Osteocyte (in vitro differentiated cells): ENCODE data around the gene SUMF1. TPM values are rescaled to one million over a fixed set of nuclear protein-coding genes. Genes with fewer than 3 reads are reported as not detected.

Experiments
- DNase-seq: peaks from one replicate; pipeline ENCODE4 v3.0.0; 2021; ENCODE audit warnings: mixed read lengths; ENCODE audit not compliant: unreplicated experiment; ENCODE audit errors: extremely low spot score
- H3K27ac Mint-ChIP-seq: one replicate; pipeline ENCODE4 v1.8.0; 2021; ENCODE audit warnings: mild to moderate bottlenecking, mixed read lengths; ENCODE audit not compliant: unreplicated experiment
- H3K27me3 Mint-ChIP-seq: one replicate; pipeline ENCODE4 v1.8.0; 2021; ENCODE audit warnings: mixed read lengths; ENCODE audit not compliant: unreplicated experiment
- H3K36me3 Mint-ChIP-seq: one replicate; pipeline ENCODE4 v1.8.0; 2021; ENCODE audit warnings: mixed read lengths; ENCODE audit not compliant: unreplicated experiment
- H3K4me1 Mint-ChIP-seq: one replicate; pipeline ENCODE4 v1.8.0; 2021; ENCODE audit warnings: mixed read lengths; ENCODE audit not compliant: unreplicated experiment
- H3K4me3 Mint-ChIP-seq: one replicate; pipeline ENCODE4 v1.8.0; 2021; ENCODE audit warnings: mild to moderate bottlenecking, moderate library complexity, mixed read lengths; ENCODE audit not compliant: unreplicated experiment
- H3K9me3 Mint-ChIP-seq: one replicate; pipeline ENCODE4 v1.8.0; 2021; ENCODE audit warnings: mixed read lengths; ENCODE audit not compliant: unreplicated experiment
- total RNA-seq: library from RNA; stranded (reverse); gene quantifications from 2 replicates; pipeline ENCODE4 v1.2.1, GENCODE V29; 2021
- TF ChIP-seq, protein P1 (sequence below): fragments of 200-600 bp; sonication (generic); IDR thresholded peaks from 2 replicates; pipeline ENCODE4 v1.5.0; 2021; ENCODE audit warnings: antibody characterized with exemption, mild to moderate bottlenecking, moderate library complexity

Gene SUMF1
- total RNA-seq, 1 donor from 2014 or later, result 44.1 TPM

DNA sequence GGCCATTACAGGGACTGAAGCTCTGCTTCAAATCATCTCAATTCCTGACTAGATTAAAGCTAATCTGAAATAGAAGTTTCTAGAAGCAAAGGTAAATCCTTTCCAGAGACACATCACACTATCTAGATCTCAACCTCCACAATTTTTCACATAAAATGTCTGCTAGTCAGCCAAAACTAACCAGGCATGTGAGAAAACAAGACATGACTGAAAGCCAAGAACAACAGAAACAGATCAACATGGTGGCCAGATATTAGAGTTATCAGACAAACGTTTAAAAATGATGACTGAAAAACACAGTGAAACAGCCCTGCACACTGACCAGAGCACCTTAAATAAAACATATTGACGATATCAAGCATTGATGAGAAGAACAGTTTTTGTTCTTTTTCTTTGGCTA, 59.1 kb downstream of the SUMF1 start:
- DNase-seq, result no peak
- Mint-ChIP-seq H3K9me3 (no peaks in the 10 kb centered on the region), H3K27me3 (no peaks in the 10 kb centered on the region), H3K4me1 (peaks cover 15% of the 10 kb centered on the region), H3K4me3 (no peak overlapping the region), H3K27ac (no peak overlapping the region), H3K36me3 (peaks cover 26% of the 10 kb centered on the region)
- TF ChIP-seq, protein P1, sequence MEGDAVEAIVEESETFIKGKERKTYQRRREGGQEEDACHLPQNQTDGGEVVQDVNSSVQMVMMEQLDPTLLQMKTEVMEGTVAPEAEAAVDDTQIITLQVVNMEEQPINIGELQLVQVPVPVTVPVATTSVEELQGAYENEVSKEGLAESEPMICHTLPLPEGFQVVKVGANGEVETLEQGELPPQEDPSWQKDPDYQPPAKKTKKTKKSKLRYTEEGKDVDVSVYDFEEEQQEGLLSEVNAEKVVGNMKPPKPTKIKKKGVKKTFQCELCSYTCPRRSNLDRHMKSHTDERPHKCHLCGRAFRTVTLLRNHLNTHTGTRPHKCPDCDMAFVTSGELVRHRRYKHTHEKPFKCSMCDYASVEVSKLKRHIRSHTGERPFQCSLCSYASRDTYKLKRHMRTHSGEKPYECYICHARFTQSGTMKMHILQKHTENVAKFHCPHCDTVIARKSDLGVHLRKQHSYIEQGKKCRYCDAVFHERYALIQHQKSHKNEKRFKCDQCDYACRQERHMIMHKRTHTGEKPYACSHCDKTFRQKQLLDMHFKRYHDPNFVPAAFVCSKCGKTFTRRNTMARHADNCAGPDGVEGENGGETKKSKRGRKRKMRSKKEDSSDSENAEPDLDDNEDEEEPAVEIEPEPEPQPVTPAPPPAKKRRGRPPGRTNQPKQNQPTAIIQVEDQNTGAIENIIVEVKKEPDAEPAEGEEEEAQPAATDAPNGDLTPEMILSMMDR, result no peak

DNA sequence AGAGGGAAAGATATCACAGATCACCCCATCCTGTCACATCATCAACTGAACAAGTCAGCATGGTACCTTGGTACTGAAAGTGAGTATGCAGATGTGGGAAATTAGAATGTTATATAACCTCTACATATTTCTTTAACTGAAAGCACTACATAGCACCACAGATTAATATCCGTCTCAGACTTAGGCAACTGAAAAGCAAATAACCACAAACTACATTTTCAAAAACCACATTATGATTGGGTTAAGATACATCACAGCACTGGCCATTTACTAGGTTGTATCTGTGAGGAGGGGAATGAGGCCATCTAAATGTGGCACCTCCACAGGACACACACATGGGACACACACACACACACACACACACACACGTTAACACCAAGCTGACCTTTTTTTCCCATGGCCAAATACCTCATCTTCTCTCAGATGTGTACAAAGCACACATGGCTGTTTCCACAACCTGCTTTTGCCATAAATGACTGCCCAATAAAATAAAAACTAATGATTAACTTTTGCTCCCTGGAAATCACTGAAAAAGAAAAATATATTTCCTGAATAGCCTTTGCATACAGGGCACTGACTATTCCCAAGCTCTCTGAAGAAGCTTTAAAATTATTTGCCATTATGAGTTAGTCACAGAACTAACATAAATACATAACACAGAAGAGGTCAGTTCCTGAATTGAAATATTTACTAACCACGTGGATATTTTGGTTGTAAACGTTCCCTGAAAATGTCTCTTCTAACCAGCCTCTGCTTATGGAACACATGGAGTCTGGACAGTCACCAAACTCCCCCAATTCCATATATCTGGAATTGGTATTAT, 60.1 kb downstream of the SUMF1 start:
- peaks cover 23% of the 10 kb centered on the region for H3K36me3 Mint-ChIP-seq
- H3K4me3 Mint-ChIP-seq, result no peak overlapping the region
- H3K27ac Mint-ChIP-seq, result no peak overlapping the region
- DNase-seq, result no peak
- no peaks in the 10 kb centered on the region for H3K9me3 Mint-ChIP-seq
- TF ChIP-seq, protein P1, result no peak
- no peaks in the 10 kb centered on the region for H3K27me3 Mint-ChIP-seq
- peaks cover 15% of the 10 kb centered on the region for H3K4me1 Mint-ChIP-seq

DNA sequence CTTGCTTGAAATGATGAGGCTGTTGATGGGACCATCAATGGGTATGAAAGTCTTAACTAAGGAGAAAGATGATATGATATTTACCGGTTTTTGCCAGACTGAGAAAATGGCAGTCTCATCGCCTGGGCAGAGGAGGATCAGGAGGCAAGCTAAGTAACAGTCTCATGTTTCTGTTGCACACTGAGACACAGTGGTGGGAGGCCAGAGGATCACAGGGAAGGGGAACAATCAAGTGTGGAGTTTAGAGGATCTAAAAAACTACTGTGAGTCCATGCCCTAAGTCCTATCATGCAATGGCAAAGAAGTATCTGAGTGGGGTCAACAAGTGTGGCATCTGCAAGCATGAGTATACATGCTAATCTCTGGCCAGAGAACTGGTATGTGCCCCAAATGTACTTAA, 62.2 kb downstream of the SUMF1 start:
- DNase-seq, result no peak
- Mint-ChIP-seq H3K36me3 (peaks cover 20% of the 10 kb centered on the region), H3K9me3 (no peaks in the 10 kb centered on the region), H3K4me1 (peaks cover 15% of the 10 kb centered on the region), H3K27me3 (no peaks in the 10 kb centered on the region), H3K4me3 (no peak overlapping the region), H3K27ac (no peak overlapping the region)
- TF ChIP-seq, protein P1, result no peak

DNA sequence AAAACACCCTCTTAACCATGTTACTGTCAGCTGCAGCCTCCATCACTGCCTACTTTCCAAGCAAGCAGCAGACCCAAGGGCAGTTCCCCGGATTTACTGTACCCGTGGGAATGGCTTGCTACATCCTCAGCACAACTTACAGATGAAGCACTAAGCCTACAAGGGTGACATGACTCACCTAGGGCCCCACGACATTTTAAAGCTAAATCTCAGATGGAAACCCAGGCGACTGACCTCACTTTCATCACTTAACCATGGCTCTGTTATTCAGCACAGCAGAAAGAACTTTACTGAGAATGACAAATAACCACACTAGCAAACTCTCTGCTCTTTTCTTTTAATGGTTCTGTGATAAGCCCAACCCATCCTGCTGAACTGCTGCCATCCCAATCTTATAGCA, 65.6 kb downstream of the SUMF1 start:
- no peak for DNase-seq
- peaks cover 16% of the 10 kb centered on the region for H3K36me3 Mint-ChIP-seq
- TF ChIP-seq, protein P1, result no peak

DNA sequence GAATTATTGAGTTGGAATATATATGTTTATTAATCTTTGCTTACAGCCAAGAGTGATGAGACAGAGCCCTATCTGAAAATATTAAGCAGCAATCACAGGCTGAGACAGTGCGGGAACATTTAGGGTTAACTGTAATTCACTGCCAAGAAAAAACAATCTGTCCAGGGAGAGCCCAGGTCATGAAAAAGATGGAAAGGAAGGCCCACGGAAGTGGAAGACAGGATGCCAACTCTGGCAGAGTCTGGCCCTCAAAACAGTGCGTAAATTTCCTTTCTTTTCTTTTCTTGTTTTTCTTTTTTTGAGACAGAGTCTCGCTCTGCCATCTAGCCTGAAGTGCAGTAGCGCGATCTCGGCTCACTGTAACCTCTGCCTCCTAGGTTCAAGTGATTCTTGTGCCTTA, 67.6 kb downstream of the SUMF1 start:
- Mint-ChIP-seq H3K27ac (no peak overlapping the region), H3K27me3 (no peaks in the 10 kb centered on the region), H3K36me3 (peaks cover 12% of the 10 kb centered on the region), H3K4me3 (no peak overlapping the region), H3K4me1 (peaks cover 6% of the 10 kb centered on the region), H3K9me3 (no peaks in the 10 kb centered on the region)
- no peak for DNase-seq
- TF ChIP-seq, protein P1, result no peak

More for the DNA sequence above, 65.6 kb downstream of the SUMF1 start:
- Mint-ChIP-seq H3K27ac (no peak overlapping the region), H3K4me3 (no peak overlapping the region), H3K9me3 (no peaks in the 10 kb centered on the region), H3K27me3 (no peaks in the 10 kb centered on the region), H3K4me1 (peaks cover 3% of the 10 kb centered on the region)
